Measurements from ENCODE around the gene PTPRM.

- TF ChIP-seq EP300 (IDR thresholded peaks at IDR 0.05) (no peak), CTCF (IDR thresholded peaks at IDR 0.05) (no peak), POLR2AphosphoS5 (IDR thresholded peaks at IDR 0.05) (peak in 2 of 4 donors; percentile 33 to 42), POLR2A (IDR thresholded peaks at IDR 0.05) (no peak)
Measured at GRCh38 chr18:8177330-8178016, 610.4 kb downstream of the PTPRM start.

Measured in sigmoid colon (tissue), 4 donors.